Fibroblast of upper back skin (primary cell): ENCODE data around the gene CDK2AP2.
"Not testable (repeated sequence)": the region's sequence is repeated elsewhere in the genome, so short reads cannot be mapped to it uniquely, and the experiment has no call there.

Experiments
- DNase-seq: peaks from one replicate; pipeline ENCODE4 v3.0.0-alpha.2; 2013

The CDK2AP2 gene

GRCh38 chr11:67489885-67490726 is 17.9 kb downstream of the CDK2AP2 start:
- no peak for DNase-seq

- no peak for DNase-seq
These were observed 18.6 kb downstream of the CDK2AP2 start for GRCh38 chr11:67489203-67489884.

- DNase-seq: no peak
These were observed 21.3 kb downstream of the CDK2AP2 start for GRCh38 chr11:67486481-67487195.

GRCh38 chr11:67485873-67486361 is 22.0 kb downstream of the CDK2AP2 start:
- not testable (repeated sequence) for DNase-seq

- no peak for DNase-seq
These were observed 23.1 kb downstream of the CDK2AP2 start for GRCh38 chr11:67484847-67485311.

- no peak for DNase-seq
These were observed 23.9 kb downstream of the CDK2AP2 start for GRCh38 chr11:67483831-67484665.

GRCh38 chr11:67482827-67483798 is 24.8 kb downstream of the CDK2AP2 start, which contains the start of gene AIP:
AIP (plus strand) TSS chr11:67483026; CDS start chr11:67483159, 133 bp downstream.
- peak; percentile 98 for DNase-seq

GRCh38 chr11:67482275-67482826 is 25.6 kb downstream of the CDK2AP2 start:
- no peak for DNase-seq

- DNase-seq: not testable (repeated sequence)
These were observed 30.5 kb downstream of the CDK2AP2 start for GRCh38 chr11:67477344-67478050.

- DNase-seq: not testable (repeated sequence)
These were observed 31.3 kb downstream of the CDK2AP2 start for GRCh38 chr11:67476692-67477091.

GRCh38 chr11:67472882-67473281 is 35.1 kb downstream of the CDK2AP2 start:
- no peak for DNase-seq

- no peak for DNase-seq
These were observed 37.5 kb downstream of the CDK2AP2 start for GRCh38 chr11:67470337-67471002.

- DNase-seq: no peak
These were observed 38.5 kb downstream of the CDK2AP2 start for GRCh38 chr11:67469508-67469811.

- peak; percentile 91 for DNase-seq
These were observed 39.0 kb downstream of the CDK2AP2 start, which contains the start of gene TMEM134 for GRCh38 chr11:67468759-67469507. TMEM134 (minus strand) TSS chr11:67469251; CDS start chr11:67469192, 59 bp downstream.

- no peak for DNase-seq
These were observed 39.6 kb downstream of the CDK2AP2 start for GRCh38 chr11:67468456-67468758.

- DNase-seq: peak; percentile 12
These were observed 39.9 kb downstream of the CDK2AP2 start for GRCh38 chr11:67468056-67468455.

GRCh38 chr11:67466962-67467771 is 40.8 kb downstream of the CDK2AP2 start:
- no peak for DNase-seq

- DNase-seq: no peak
These were observed 41.6 kb downstream of the CDK2AP2 start for GRCh38 chr11:67466367-67466766.
